Tibial artery (tissue), 4 donors: ENCODE data around the gene OR8H2.
"Not testable (repeated sequence)": the region's sequence is repeated elsewhere in the genome, so short reads cannot be mapped to it uniquely, and the experiment has no call there.

Experiments used
- DNase-seq, 2 donors: peaks; one replicate each; pipeline ENCODE4 v3.0.0-alpha.2; 2019
- H3K27ac ChIP-seq, 2 donors: fragments of 200-600 bp; sonication (generic) in 1 of 2; 1 replicate in 1 of 2; 2 replicates in 1 of 2; pipeline ENCODE4 v1.5.1; 2018 to 2019; ENCODE audit warnings: mild to moderate bottlenecking in 1 of 2
- H3K27me3 ChIP-seq, 2 donors: fragments of 200-600 bp; sonication (generic) in 1 of 2; one replicate each; pipeline versions ENCODE4 v1.5.1 to v1.6.0; 2016 to 2019
- H3K36me3 ChIP-seq, 3 donors: fragments of 200-600 bp; sonication (generic) in 2 of 3; one replicate each; pipeline ENCODE4 v1.5.1; 2016 to 2019; ENCODE audit warnings: mild to moderate bottlenecking in 2 of 3
- H3K4me1 ChIP-seq, 4 donors: fragments of 200-600 bp; sonication (generic) in 2 of 4; 1 replicate in 3 of 4; 2 replicates in 1 of 4; pipeline ENCODE4 v1.5.1; 2016 to 2019
- H3K4me3 ChIP-seq, 2 donors: fragments of 200-600 bp; sonication (generic) in 1 of 2; 1 replicate in 1 of 2; 2 replicates in 1 of 2; pipeline ENCODE4 v1.5.1; 2018 to 2019; ENCODE audit warnings: mild to moderate bottlenecking in 2 of 2
- H3K9me3 ChIP-seq, 3 donors: fragments of 200-600 bp; sonication (generic) in 1 of 3; one replicate each; pipeline ENCODE4 v1.5.1; 2016 to 2019
- CTCF ChIP-seq, 2 experiments: fragments of 200-600 bp in 1 of 2; fragments of 450-650 bp in 1 of 2; IDR thresholded peaks; one replicate each; pipeline ENCODE4 v1.5.1; 2017 to 2019; ENCODE audit warnings: antibody characterized with exemption in 2 of 2, mild to moderate bottlenecking in 1 of 2, moderate library complexity in 1 of 2
- intact Hi-C: fragments of 100-400 bp; cut with DNase I; formaldehyde crosslinking; loops from one replicate; pipeline ENCODE4 v1.15.0; 2023; ENCODE audit warnings: low total_unique reads

Gene OR8H2

GRCh38 chr11:56122073-56122472 lies 18.6 kb downstream of the OR8H2 start, which contains the start of gene OR8H3:
OR8H3 (plus strand) TSS chr11:56122373; CDS start chr11:56122373, 0 bp downstream.
- Histone ChIP-seq H3K27ac (no peak within 1 kb of the TSS), H3K9me3 (no peaks in the 10 kb centered on the region), H3K4me3 (no peak within 1 kb of the TSS), H3K36me3 (no peaks in the 10 kb centered on the region), H3K27me3 (no peaks in the 10 kb centered on the region), H3K4me1 (no peaks in the 10 kb centered on the region)
- no peak for DNase-seq
- intact Hi-C loops, result no loop called here
- no peak for TF ChIP-seq CTCF (IDR thresholded peaks at IDR 0.05)

GRCh38 chr11:56140151-56140661 lies 36.7 kb downstream of the OR8H2 start, which contains the start of gene OR8J3:
OR8J3 (minus strand) TSS chr11:56140201; CDS start chr11:56137718, 2,483 bp downstream.
- Histone ChIP-seq H3K27ac (no peak within 1 kb of the TSS), H3K4me1 (no peaks in the 10 kb centered on the region), H3K27me3 (no peaks in the 10 kb centered on the region), H3K36me3 (no peaks in the 10 kb centered on the region), H3K4me3 (no peak within 1 kb of the TSS), H3K9me3 (no peaks in the 10 kb centered on the region)
- intact Hi-C loops, result no loop called here
- DNase-seq, result no peak
- TF ChIP-seq CTCF (IDR thresholded peaks at IDR 0.05), result no peak

GRCh38 chr11:56143681-56144080 lies 40.2 kb downstream of the OR8H2 start:
- intact Hi-C loops, DNase-seq: not testable (repeated sequence)

DNA sequence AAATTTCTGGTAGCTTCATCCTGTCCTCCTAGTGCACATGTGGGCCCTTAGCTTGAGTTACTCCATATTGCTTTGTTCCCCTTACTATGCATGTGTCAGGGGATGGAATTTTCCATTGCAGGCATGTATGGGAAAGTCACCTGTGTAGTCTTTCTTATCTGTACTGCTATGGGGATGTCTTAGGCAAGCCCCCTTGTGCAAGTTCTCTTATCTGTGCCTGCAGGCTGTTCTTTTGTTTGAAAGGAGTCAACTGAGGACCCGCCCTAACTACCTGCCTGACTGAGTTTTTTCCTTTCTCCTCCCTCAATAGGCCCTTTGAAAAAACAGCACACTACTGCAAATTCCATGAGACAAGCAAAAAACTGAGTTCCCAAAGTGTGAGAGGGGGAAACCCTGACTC lies 47.9 kb downstream of the OR8H2 start:
- H3K4me1 ChIP-seq, result no peaks in the 10 kb centered on the region
- H3K9me3 ChIP-seq, result peaks cover 0 to 12% (median 0%) of the 10 kb centered on the region in 3 donors
- no peaks in the 10 kb centered on the region for H3K36me3 ChIP-seq
- no peak overlapping the region for H3K4me3 ChIP-seq
- H3K27ac ChIP-seq, result no peak overlapping the region
- TF ChIP-seq CTCF (IDR thresholded peaks at IDR 0.05), result no peak
- DNase-seq, result no peak
- intact Hi-C loops, result no loop called here
- no peaks in the 10 kb centered on the region for H3K27me3 ChIP-seq

More at GRCh38 chr11:56143681-56144080, 40.2 kb downstream of the OR8H2 start:
- H3K9me3 ChIP-seq, H3K27me3 ChIP-seq, H3K4me3 ChIP-seq, H3K36me3 ChIP-seq, H3K4me1 ChIP-seq, H3K27ac ChIP-seq: not testable (repeated sequence)

DNA sequence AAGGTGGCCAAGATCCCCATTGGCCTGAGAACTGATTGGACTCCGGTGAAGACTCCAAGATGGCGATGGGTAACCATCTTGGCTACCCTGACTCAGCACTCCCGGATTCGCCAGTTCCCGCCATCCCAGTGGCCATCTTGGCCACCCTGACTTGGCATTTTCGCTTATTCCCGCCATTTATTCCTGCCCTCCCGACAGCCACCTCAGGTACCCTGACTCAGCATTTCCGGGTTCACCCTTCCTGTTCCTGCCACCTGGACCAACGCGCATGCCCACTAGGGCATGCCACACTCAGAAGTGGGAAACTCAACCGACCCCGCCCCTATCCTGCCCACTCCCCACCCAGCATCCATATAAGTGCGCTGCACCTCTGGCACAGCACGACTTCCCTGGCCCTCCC lies 48.8 kb downstream of the OR8H2 start:
- H3K4me3 ChIP-seq, result no peak overlapping the region
- TF ChIP-seq CTCF (IDR thresholded peaks at IDR 0.05), result no peak
- H3K9me3 ChIP-seq, result peaks cover 0 to 12% (median 0%) of the 10 kb centered on the region in 3 donors
- intact Hi-C loops, result no loop called here
- no peak for DNase-seq
- no peaks in the 10 kb centered on the region for H3K4me1 ChIP-seq
- no peaks in the 10 kb centered on the region for H3K27me3 ChIP-seq
- no peaks in the 10 kb centered on the region for H3K36me3 ChIP-seq
- H3K27ac ChIP-seq, result no peak overlapping the region
